ENCODE data around the gene CXCR5.

The CXCR5 gene

GRCh38 chr11:118912742-118913410, 29.2 kb downstream of the CXCR5 start:
- no peak for DNase-seq (ENCODE audit: low spot score)

GRCh38 chr11:118913411-118914125, 29.9 kb downstream of the CXCR5 start:
- no peak for DNase-seq (ENCODE audit: low spot score)

GRCh38 chr11:118914178-118914918, 30.7 kb downstream of the CXCR5 start:
- peak; percentile 34 for DNase-seq (ENCODE audit: low spot score)

DNA sequence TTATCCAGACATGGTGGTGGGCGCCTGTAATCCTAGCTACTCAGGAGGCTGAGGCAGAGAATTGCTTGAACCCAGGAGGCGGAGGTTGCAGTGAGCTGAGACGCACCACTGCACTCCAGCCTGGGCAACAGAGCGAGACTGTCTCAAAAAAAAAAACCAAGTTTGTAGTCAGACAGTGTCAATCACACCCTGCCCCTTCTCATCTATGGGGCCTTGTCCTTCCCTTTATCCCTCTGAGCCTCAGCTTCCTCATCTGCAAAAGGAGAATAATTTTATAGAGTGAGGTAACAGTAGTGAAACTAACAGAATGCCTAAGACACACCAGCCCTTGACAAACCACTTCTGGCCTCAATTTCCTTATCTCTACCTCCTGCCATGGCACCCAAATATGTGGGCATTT, 31.3 kb downstream of the CXCR5 start:
- no peak for DNase-seq (ENCODE audit: low spot score)

DNA sequence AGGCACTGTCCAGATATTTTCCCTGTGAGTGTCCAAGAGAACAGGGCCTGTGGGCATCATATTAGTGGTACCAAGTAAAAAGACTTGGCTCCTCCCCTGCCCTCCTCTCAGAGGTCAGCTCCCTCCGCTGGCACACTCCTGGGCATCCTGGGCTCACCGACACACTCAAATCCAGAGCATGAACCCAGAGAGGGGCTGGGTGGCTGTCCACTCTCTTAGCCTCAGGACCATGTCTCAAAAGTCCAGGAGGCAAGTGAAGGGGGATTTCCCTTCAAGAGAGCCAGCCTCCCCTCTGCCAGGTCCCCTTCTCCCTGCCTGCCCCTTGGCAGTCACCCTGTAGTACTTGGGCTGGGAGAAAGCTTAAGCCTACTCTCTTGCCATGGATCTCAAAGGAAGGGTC, 31.7 kb downstream of the CXCR5 start:
- no peak for DNase-seq (ENCODE audit: low spot score)

DNA sequence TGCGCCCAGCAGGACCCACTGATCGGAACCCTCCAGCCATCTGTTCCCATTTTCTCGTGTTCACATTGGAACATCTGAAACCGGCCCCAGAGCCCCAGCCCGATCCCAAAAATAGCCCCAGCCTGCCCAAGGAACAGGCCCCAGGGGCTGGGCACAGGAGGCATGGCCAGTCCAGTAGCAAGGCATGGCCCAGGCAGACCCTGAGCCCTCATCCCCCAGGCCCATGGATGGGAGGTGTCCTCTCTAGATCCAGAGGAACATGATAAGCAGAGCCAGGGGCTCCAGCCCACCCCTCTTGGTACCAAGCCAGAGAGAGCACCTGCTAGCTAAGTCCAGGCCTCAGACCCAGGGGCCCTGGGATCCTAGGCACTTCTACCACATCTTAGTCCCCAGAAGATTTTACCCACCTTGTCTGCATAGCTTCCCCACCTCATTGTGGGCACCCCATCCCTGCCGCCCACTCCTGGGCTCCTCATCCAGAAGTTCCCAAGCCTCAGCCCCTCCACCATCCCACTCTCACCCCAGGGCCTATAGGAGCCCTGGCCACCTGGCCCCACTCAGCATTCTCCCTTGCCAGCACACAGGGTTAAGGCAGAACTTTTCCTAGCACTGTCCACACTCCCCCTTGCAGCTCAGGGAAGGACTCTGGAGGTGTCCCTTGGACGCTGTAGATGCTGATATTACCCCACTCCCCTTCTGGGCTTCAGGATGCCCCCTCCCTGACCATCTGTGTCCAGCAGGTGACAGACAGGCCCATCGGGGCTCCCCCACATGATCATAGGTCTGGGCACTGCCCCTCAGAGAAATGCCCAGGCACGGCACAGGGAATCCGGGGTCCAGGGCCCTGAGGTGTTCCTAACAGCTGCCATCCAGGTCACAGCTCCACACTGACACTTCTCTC, 32.5 kb downstream of the CXCR5 start:
- no peak for DNase-seq (ENCODE audit: low spot score)

DNA sequence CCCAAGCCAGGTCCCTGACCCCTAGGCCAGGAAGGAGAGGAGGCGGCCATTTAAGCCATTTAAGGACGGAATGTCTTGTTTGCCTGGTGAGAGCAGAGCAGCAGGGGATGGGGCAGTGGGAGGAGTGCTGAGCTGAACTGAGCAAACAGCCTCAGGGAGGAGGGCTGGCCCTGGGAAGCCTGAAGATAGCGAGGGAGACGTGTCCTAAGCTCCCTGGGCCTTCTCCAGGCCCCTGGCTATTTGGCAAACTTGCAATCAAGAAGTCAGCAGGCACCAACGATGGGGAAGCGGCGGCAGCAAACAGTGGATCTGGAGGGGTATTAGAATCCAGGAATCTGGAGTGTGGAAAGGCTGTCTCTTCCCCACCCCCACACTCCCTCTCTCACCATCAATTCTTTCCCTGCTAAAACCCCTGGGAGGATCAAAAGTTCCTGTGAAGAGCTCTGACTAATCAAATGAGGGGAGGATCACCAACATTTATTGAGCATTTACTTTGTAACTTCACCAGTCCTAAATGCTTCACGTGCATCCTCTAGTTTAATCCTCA, 33.2 kb downstream of the CXCR5 start:
- DNase-seq (ENCODE audit: low spot score), result no peak

DNA sequence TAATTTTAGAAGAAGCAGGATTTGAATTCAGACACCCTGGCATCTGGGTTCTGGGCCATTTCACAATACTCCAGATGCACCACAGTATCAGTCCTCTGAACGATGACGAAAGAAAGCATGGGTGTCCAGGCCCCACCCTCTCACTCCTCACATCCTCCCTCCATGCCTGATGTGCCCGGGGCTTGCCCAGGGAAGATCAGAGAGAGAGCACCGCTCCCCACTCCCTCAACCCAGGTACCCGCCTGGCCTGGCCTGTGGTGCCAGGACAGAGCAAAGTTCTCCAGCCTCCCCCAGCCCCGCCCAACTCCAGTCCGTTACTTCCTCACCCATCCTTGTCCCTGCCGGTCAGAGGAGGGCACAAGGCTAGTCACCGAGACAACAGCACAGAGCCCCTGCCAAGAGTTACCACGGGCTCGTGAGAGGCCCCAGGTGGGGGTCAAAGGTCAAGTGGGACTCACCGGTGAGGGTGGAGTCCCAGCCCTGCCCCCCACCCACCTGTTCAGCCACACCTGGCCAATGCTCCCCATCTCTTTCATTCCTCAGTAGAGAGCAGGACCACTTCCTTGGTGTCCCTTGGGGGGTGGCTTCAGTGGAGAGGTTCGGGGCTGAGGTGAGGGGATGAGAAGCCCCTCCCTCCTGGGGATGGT, 33.9 kb downstream of the CXCR5 start:
- no peak for DNase-seq (ENCODE audit: low spot score)

DNA sequence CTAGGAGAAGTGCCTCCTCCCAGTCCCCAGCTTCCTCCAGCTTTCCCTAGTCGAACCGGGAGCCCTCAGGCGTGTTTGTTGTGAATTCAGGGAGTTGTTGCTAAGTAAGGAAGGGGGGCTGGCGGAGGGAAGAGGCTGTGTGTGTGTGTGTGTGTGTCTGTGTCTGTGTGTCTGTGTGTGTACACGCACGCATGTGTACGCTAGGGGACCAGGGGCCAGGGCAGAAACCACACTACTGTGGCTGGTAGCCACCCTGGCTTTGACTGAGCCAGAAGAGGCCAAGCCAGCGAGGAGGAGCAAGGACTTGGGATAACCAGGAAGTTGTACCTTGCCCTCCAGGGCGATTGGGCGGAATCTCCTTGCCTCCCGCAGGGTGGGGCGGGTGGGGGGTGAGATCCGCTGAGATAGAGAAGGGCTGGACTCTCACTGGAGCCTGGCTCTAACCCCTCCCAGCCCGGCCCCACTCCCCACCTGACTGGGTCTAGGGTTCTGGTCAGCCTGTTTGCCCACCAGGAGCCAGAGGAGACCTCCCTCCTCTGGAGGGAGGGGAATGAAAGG, 34.5 kb downstream of the CXCR5 start:
- no peak for DNase-seq (ENCODE audit: low spot score)

- DNase-seq (ENCODE audit: low spot score), result no peak
Measured at GRCh38 chr11:118918686-118919280, 35.1 kb downstream of the CXCR5 start.

- DNase-seq (ENCODE audit: low spot score), result no peak
Measured at GRCh38 chr11:118921121-118921928, 37.6 kb downstream of the CXCR5 start.

DNA sequence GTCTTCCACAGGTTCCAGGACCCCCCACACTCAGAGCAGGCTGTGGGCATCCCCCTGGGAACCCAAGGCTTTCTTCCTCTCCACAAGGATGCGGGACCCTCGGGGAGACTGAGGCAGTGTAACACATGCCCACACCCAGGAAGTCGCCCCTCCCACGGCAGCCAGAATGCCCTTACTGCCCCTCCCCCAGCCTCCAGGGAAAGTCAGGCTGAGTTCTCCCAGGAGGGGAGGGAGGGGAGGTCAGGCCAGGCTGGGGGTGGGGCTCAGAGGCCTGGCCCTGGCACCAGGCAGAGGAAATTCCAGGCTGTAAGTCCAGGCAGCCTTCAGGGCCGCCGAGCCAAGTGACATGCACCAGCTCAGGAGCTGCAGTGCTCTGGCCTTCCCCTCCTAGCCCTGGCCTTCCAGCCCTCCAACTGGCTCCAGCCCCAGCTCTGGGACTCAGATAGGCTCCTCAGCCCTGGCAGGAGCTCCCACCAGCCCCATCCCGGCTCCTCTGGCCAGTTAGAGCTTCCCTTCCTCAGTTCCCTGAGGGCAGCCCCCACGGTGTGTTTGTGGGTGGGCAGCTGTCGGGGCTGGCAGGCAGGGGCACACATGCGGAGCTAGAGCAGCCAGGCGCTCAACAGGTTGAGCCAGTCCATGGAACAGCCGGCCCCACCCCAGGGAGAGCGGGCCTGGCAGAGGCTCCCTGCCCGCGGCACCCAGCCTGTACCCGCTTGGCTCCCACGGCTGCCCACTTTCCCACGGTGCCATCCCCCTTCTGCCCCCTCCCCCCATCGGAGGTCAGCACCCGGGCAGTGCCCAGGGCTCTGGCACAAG, 38.4 kb downstream of the CXCR5 start:
- DNase-seq (ENCODE audit: low spot score), result no peak

DNA sequence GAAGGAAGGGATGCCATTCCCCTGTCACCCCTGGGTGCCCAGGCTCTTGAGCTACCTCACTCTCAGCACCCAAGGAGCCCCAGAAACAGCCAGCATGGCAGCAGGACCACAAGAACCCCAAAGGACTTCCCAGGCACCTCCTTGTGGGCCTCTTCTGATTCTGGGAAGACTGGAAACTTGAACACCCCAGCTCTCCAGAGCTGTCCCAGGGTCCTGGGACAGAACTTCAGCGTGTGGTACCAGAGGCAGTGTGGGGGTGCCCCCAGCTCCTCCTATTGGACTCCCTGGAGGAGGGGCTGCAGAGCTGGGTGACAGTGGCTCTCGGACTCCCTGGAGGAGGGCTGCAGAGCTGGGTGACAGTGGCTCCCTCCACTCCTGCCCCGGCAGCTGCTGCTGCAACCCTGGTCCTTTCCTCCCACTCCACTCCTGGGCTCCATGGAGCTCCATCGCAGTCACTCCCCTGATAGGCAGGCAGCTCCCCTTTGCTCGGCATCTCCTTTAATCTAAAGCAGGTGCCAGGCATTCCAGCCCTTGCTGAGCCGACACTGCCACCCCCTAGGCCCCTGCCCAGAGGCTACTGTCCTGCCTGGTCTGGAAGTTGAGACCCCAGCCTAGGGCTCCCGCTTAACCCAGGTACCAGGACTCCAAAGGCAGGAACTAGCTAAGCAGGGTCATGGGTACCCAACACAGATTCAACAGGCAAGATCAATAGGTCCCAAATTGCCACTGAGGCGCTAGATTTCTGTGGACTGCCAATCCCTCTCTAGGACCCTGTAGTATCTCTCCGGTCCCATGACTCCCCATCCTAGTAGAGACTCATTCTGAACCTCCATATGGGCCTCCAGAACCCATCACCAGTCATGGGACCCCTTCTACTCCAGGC, 39.3 kb downstream of the CXCR5 start:
- DNase-seq (ENCODE audit: low spot score), result no peak

DNA sequence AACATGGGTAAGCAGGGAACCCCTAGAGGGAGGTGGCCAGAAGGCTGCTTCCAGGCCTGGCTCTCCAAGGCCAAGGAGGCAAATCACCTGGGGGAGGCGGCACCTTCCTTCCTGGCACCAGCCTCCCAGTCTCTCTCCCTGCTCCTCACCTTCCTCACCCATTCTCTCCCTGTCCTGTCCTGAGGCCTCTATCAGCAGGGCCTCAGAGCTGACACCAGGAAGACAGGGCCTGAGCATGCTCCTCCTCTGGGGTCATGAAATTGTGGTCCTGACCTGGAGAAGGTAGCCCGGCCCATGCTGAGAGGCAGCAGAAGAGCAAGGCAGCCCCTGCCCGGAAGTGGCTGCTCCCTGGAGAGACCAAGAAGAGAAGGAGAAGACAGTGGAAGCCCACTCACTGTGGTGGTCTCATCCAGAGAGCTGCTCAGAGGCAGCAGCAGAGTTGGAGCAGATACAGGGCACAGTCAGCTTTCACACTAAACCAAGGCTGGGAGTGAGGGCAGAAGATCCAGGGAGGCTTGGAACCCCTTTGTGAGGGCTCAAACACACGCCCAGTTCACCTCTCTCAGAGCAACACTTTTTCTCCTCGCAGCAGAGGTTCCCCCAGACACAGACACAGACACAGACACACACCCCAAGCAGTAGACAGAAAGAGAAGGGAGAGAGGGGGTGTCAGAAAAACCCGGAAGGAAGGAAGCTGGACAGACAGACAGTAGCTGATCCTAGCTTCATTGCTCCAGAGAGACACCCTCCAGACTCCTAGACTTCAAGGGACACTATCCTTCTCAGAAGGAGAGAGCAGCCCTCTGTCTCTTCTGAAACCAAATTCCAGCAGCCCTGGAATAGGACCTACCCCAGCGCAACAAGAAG, 40.3 kb downstream of the CXCR5 start:
- no peak for DNase-seq (ENCODE audit: low spot score)

- DNase-seq (ENCODE audit: low spot score), result peak; percentile 68
Measured at GRCh38 chr11:118924591-118925585, 41.2 kb downstream of the CXCR5 start.
